Choroid plexus epithelial cell (primary cell): ENCODE data around the gene KLHL26.

Experiments used
- DNase-seq: peaks from one replicate; pipeline ENCODE4 v3.0.0-alpha.2; 2010; ENCODE audit warnings: low read depth
- H3K4me3 ChIP-seq: 2 replicates; pipeline ENCODE4 v1.5.1; 2011; ENCODE audit warnings: low read depth, mild to moderate bottlenecking, control low read depth, low read length, moderate library complexity
- TF ChIP-seq, protein P1 (sequence below): conservative IDR thresholded peaks from 2 replicates; pipeline ENCODE4 v1.5.1; 2011; ENCODE audit warnings: low read depth, mild to moderate bottlenecking, control low read depth, inconsistent platforms, low read length, moderate library complexity

The KLHL26 gene

DNA sequence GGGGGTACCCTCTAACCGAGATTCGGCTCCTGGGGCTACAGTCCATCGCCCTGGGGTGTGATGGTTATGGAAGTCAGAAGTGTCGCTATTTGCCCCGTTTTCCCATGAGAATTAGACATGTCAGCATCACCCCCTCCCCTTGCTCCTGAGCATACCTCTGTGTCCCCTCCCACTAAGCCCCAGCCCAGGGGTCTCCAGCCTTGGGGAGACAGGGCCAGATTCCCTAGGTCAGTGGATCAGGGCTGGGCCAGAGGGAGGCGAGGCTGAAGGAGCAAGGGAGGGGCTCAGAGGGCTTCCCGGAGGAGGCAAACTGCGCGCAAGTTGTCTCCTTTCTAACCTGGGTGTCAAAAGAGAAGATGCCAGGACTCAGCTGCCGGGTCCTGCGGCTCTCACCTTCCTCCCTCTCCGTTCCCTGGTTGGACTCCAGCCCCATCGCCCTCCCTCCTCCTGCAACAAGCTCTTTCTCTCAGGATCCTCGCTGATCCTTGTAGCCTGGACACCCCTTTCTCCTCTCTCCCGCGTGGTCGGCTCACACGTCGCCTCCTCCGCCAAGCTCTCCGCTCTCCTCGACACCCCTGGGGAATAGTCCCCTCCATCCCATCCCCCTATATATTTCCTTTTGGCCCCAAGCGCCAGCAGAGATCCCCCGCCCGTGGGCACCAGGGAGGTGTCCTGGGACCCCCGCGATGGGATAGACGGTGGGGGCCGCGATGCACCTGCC, 24.6 kb upstream of the KLHL26 start:
- DNase-seq, result no peak
- TF ChIP-seq, protein P1, sequence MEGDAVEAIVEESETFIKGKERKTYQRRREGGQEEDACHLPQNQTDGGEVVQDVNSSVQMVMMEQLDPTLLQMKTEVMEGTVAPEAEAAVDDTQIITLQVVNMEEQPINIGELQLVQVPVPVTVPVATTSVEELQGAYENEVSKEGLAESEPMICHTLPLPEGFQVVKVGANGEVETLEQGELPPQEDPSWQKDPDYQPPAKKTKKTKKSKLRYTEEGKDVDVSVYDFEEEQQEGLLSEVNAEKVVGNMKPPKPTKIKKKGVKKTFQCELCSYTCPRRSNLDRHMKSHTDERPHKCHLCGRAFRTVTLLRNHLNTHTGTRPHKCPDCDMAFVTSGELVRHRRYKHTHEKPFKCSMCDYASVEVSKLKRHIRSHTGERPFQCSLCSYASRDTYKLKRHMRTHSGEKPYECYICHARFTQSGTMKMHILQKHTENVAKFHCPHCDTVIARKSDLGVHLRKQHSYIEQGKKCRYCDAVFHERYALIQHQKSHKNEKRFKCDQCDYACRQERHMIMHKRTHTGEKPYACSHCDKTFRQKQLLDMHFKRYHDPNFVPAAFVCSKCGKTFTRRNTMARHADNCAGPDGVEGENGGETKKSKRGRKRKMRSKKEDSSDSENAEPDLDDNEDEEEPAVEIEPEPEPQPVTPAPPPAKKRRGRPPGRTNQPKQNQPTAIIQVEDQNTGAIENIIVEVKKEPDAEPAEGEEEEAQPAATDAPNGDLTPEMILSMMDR, result no peak
- H3K4me3 ChIP-seq, result no peak overlapping the region

DNA sequence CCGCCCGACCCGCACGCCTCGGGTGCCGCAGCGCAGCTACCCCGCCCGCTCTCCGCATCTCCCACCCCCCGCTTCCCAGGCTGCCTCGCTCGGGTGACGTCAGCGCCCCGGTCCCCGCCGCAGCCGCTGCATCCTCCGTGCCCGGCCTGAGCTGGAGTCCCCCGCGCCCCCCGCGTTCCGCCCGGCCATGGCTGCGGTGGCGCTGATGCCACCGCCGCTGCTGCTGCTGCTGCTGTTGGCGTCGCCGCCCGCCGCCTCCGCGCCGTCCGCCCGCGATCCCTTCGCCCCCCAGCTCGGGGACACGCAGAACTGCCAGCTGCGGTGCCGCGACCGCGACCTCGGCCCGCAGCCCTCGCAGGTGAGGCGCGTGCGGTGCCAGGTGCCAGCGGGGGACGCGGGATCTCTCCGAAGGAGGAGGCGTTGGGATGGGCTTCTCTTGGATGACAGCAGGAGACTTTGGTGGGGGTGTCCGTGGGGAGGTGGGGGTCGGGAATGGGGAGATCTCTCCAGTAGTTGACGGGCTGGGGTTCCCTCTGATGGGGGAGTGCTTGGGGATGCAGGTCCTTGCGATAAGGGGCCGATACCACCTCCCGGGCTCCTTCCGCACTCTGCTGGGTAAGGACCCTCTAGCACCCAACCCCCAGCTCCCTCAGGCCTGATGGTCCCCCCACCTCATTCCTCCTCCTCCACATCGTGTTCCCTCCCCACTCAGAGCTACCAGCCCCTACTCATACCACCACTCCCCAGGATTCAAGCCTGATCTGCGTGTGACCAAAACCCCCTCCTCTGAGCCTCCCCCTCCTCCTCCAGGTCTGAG, 23.8 kb upstream of the KLHL26 start, which contains the start of gene TMEM59L:
Gene TMEM59L (plus strand): TSS at position 99 of the 817 bp plus-strand sequence. CDS start 89 bp downstream, at position 188.
- TF ChIP-seq, protein P1, result no peak
- H3K4me3 ChIP-seq, result no peak within 1 kb of the TSS
- no peak for DNase-seq

DNA sequence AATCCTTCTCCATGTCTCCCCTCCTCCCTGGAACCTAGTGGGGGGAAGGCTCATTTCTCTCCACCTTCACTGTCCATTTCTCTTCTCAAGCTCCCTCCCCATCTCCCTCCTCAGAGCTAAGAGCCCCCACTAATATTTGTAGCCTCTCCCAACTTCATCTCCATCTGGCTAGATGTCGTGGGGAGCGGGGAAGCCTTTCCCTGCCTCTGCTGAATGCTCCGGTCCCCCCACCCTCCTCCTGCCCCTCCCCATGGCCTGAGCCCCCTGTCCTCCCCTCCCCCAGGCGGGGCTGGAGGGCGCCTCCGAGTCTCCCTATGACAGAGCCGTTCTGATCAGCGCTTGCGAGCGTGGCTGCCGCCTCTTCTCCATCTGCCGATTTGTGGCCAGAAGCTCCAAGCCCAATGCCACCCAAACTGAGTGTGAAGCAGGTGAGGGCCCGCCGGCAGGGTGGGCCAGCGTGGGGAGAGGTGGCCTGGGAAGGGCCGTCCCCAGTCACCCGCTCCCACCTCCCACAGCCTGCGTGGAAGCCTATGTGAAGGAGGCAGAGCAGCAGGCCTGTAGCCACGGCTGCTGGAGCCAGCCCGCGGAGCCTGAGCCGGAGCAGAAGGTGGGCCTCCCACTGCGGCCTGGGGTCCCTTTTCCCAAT, 23.1 kb upstream of the KLHL26 start:
- no peak for DNase-seq
- no peak overlapping the region for H3K4me3 ChIP-seq
- TF ChIP-seq, protein P1, result no peak

DNA sequence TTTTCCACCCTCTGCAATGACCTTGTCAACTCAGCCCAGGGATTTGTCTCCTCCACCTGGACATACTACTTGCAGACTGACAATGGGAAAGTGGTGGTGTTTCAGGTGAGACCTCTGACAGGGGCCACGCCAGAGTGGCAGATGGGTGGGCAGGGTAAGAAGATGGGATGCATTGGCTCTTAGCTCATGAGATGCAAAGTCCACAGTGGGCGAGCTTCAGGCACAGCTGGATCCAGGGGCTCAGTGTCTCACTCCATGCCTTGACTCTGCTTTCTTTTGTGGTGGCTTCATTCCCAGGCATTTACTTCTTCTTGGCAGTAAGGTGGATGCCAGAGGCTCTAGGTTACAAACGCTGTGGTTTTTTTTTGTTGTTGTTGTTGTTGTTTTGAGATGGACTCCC, 20.8 kb upstream of the KLHL26 start:
- H3K4me3 ChIP-seq, result no peak overlapping the region
- TF ChIP-seq, protein P1, result no peak
- no peak for DNase-seq

DNA sequence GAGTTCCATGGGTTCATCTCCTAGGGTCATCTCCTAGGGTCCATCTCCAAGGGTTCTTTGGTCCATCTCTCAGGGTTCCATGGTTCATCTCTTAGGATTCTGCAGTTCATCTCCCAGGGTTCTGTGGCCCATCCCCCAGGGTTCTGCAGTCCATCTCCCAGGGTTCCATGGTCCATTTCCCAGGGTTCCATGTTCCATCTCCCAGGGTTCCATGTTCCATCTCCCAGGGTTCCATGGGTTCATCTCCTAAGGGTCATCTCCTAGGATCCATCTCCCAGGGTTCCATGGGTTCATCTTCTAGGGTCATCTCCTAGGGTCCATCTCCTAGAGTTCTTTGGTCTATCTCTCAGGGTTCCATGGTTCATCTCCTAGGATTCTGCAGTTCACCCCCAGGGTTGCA, 19.3 kb upstream of the KLHL26 start:
- H3K4me3 ChIP-seq, result no peak overlapping the region
- TF ChIP-seq, protein P1, result no peak
- DNase-seq, result no peak

DNA sequence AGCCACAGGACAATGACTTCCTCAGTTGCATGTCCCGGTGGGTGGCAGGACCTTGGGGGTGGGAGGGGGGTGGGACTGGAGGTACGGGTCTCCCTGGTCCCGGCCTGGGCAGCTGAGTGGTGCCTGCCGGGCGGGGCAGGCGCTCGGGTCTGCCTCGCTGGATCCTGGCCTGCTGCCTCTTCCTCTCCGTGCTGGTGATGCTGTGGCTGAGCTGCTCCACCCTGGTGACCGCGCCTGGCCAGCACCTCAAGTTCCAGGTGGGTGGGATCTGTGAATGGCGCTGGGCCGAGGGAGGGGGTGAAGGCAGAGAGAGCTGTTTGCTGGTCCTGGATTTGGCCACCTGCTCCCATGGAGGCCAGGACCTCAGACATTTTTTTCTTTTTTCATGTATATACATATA, 18.6 kb upstream of the KLHL26 start:
- DNase-seq, result no peak
- TF ChIP-seq, protein P1, result no peak
- no peak overlapping the region for H3K4me3 ChIP-seq
